Neural cell (in vitro differentiated cells): ENCODE data around the gene BRD8. TPM values are rescaled to one million over a fixed set of nuclear protein-coding genes. Genes with fewer than 3 reads are reported as not detected.

Experiments
- H2AFZ ChIP-seq: fragments of 200-600, 300-800 bp; sonication (generic), shearing (Covaris generic); 2 replicates; pipeline ENCODE4 v1.6.0; 2014; ENCODE audit warnings: low read depth, mild to moderate bottlenecking, antibody characterized with exemption, low read length, moderate library complexity
- H3F3A ChIP-seq: fragments of 200-600 bp; shearing (Covaris generic); 2 replicates; pipeline ENCODE4 v1.6.1; 2016; ENCODE audit warnings: mild to moderate bottlenecking, moderate library complexity, mixed read lengths, antibody characterized with exemption, low read length; ENCODE audit not compliant: insufficient read depth, poor library complexity, severe bottlenecking
- H3K27ac ChIP-seq: fragments of 200-600, 300-800 bp; sonication (generic), shearing (Covaris generic); 2 replicates; pipeline ENCODE4 v1.5.1; 2014; ENCODE audit warnings: mild to moderate bottlenecking, low read length, moderate library complexity
- H3K27me3 ChIP-seq: fragments of 300-800, 200-600 bp; sonication (generic), shearing (Covaris generic); 2 replicates; pipeline ENCODE4 v1.6.0; 2014; ENCODE audit warnings: mild to moderate bottlenecking, low read depth, low read length, moderate library complexity; ENCODE audit not compliant: insufficient read depth
- H3K36me3 ChIP-seq: fragments of 300-800, 200-600 bp; sonication (generic), shearing (Covaris generic); 2 replicates; pipeline ENCODE4 v1.5.1; 2014; ENCODE audit warnings: mild to moderate bottlenecking, antibody characterized with exemption, low read length, moderate library complexity; ENCODE audit not compliant: insufficient read depth
- H3K4me2 ChIP-seq: fragments of 300-800, 200-600 bp; sonication (generic), shearing (Covaris generic); 2 replicates; pipeline ENCODE4 v1.6.0; 2014; ENCODE audit warnings: mild to moderate bottlenecking, low read length
- H3K4me3 ChIP-seq: fragments of 300-800, 200-600 bp; sonication (generic), shearing (Covaris generic); 2 replicates; pipeline ENCODE4 v1.5.1; 2014; ENCODE audit warnings: mild to moderate bottlenecking, low read length, moderate library complexity
- H3K79me2 ChIP-seq: fragments of 200-600 bp; shearing (Covaris generic); replicated peaks from 2 replicates; pipeline ENCODE4 v1.6.0; 2014; ENCODE audit warnings: mild to moderate bottlenecking, low read length, moderate library complexity; ENCODE audit not compliant: insufficient read depth
- H3K9ac ChIP-seq: fragments of 300-800, 200-600 bp; sonication (generic), shearing (Covaris generic); 2 replicates; pipeline ENCODE4 v1.6.1; 2016; ENCODE audit warnings: mild to moderate bottlenecking, low read length, mixed read lengths
- H3K9me2 ChIP-seq: fragments of 200-600 bp; shearing (Covaris generic); 2 replicates; pipeline ENCODE4 v1.6.1; 2016; ENCODE audit warnings: mild to moderate bottlenecking, low read length, mixed read lengths; ENCODE audit not compliant: insufficient read depth
- H3K9me3 ChIP-seq: fragments of 200-600, 300-800 bp; sonication (generic), shearing (Covaris generic); 2 replicates; pipeline ENCODE4 v1.6.1; 2016; ENCODE audit warnings: mild to moderate bottlenecking, mixed run types, low read length, moderate library complexity, mixed read lengths
- H4K20me1 ChIP-seq: fragments of 200-600 bp; shearing (Covaris generic); 2 replicates; pipeline ENCODE4 v1.6.1; 2016; ENCODE audit warnings: mild to moderate bottlenecking, mixed run types; ENCODE audit not compliant: insufficient read depth
- EP300 ChIP-seq: fragments of 450-650 bp; conservative IDR thresholded peaks from 2 replicates; pipeline ENCODE4 v1.6.1; 2014; ENCODE audit warnings: antibody characterized with exemption, mild to moderate bottlenecking, moderate library complexity; ENCODE audit not compliant: poor library complexity, severe bottlenecking
- EZH2 ChIP-seq: fragments of 200-600, 300-800 bp; shearing (Covaris generic), sonication (generic); IDR thresholded peaks from 2 replicates; pipeline ENCODE4 v1.6.1; 2014; ENCODE audit warnings: antibody characterized with exemption, low read length, borderline replicate concordance, mild to moderate bottlenecking; ENCODE audit not compliant: insufficient read depth, poor library complexity, severe bottlenecking
- MXI1 ChIP-seq: fragments of 450-650 bp; conservative IDR thresholded peaks from 2 replicates; pipeline ENCODE4 v1.6.1; 2014; ENCODE audit warnings: antibody characterized with exemption, mild to moderate bottlenecking; ENCODE audit not compliant: poor library complexity, severe bottlenecking
- POLR2AphosphoS5 ChIP-seq: IDR thresholded peaks from 2 replicates; pipeline ENCODE4 v1.6.1; 2012
- RAD21 ChIP-seq: fragments of 450-650 bp; conservative IDR thresholded peaks from 2 replicates; pipeline ENCODE4 v1.6.1; 2014; ENCODE audit warnings: antibody characterized with exemption, mild to moderate bottlenecking, moderate library complexity
- SMC3 ChIP-seq: fragments of 450-650 bp; conservative IDR thresholded peaks from 2 replicates; pipeline ENCODE4 v1.6.1; 2014; ENCODE audit warnings: antibody characterized with exemption, mild to moderate bottlenecking, moderate library complexity; ENCODE audit not compliant: poor library complexity
- TAF1 ChIP-seq: IDR thresholded peaks from 2 replicates; pipeline ENCODE4 v1.6.1; 2012; ENCODE audit warnings: low read depth
- polyA plus RNA-seq: library from polyadenylated mRNA; depleted of rRNA; stranded (reverse); fragments of >200 nt; gene quantifications from 2 replicates; pipeline ENCODE4 v1.2.3, GENCODE V29; 2014
- TF ChIP-seq, protein P1 (sequence below): fragments of 450-650 bp; IDR thresholded peaks from 2 replicates; pipeline ENCODE4 v1.5.1; 2014; ENCODE audit warnings: antibody characterized with exemption, mild to moderate bottlenecking, moderate library complexity; ENCODE audit not compliant: poor library complexity, severe bottlenecking
- TF ChIP-seq, protein P2 (sequence below): IDR thresholded peaks from 2 replicates; pipeline ENCODE4 v1.6.1; 2012; ENCODE audit warnings: borderline replicate concordance

The BRD8 gene
- polyA plus RNA-seq, 1 donor from 2014 or later = 96.1 TPM

DNA sequence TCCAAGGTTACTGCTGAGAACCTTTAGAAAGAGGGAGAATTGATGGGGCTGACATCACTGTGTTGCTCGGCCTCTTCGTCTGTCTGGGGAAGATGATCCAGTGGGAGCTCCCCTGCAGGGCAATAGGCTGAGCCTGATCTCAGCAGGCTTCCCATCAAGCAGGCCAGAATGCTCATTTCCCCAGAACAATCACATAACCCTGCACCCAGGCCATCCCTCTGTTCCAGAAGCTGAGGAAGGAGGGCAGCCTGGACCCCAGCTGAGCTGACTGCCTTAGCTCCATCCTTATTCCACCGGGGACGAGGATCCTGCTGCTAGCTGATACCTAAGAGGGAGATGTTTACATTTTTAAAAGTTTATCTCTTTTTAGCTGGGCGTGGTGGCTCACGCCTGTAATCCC is 46.3 kb upstream of the BRD8 start:
- Histone ChIP-seq H3K9me2 (no peaks in the 10 kb centered on the region), H3K4me3 (no peak overlapping the region), H3K79me2 (no peaks in the 10 kb centered on the region), H3K27ac (no peak overlapping the region), H4K20me1 (no peaks in the 10 kb centered on the region), H3K36me3 (no peaks in the 10 kb centered on the region), H3K9me3 (no peaks in the 10 kb centered on the region), H3K4me2 (no peak overlapping the region), H3K9ac (no peak overlapping the region), H2AFZ (no peak overlapping the region), H3F3A (no peaks in the 10 kb centered on the region), H3K27me3 (no peaks in the 10 kb centered on the region)
- TF ChIP-seq TAF1 = no peak
- no peak for TF ChIP-seq EZH2
- TF ChIP-seq RAD21 = no peak
- no peak for TF ChIP-seq POLR2AphosphoS5
- TF ChIP-seq, protein P1, sequence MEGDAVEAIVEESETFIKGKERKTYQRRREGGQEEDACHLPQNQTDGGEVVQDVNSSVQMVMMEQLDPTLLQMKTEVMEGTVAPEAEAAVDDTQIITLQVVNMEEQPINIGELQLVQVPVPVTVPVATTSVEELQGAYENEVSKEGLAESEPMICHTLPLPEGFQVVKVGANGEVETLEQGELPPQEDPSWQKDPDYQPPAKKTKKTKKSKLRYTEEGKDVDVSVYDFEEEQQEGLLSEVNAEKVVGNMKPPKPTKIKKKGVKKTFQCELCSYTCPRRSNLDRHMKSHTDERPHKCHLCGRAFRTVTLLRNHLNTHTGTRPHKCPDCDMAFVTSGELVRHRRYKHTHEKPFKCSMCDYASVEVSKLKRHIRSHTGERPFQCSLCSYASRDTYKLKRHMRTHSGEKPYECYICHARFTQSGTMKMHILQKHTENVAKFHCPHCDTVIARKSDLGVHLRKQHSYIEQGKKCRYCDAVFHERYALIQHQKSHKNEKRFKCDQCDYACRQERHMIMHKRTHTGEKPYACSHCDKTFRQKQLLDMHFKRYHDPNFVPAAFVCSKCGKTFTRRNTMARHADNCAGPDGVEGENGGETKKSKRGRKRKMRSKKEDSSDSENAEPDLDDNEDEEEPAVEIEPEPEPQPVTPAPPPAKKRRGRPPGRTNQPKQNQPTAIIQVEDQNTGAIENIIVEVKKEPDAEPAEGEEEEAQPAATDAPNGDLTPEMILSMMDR = no peak
- no peak for TF ChIP-seq SMC3
- TF ChIP-seq MXI1 = no peak
- TF ChIP-seq EP300 = no peak
- TF ChIP-seq, protein P2, sequence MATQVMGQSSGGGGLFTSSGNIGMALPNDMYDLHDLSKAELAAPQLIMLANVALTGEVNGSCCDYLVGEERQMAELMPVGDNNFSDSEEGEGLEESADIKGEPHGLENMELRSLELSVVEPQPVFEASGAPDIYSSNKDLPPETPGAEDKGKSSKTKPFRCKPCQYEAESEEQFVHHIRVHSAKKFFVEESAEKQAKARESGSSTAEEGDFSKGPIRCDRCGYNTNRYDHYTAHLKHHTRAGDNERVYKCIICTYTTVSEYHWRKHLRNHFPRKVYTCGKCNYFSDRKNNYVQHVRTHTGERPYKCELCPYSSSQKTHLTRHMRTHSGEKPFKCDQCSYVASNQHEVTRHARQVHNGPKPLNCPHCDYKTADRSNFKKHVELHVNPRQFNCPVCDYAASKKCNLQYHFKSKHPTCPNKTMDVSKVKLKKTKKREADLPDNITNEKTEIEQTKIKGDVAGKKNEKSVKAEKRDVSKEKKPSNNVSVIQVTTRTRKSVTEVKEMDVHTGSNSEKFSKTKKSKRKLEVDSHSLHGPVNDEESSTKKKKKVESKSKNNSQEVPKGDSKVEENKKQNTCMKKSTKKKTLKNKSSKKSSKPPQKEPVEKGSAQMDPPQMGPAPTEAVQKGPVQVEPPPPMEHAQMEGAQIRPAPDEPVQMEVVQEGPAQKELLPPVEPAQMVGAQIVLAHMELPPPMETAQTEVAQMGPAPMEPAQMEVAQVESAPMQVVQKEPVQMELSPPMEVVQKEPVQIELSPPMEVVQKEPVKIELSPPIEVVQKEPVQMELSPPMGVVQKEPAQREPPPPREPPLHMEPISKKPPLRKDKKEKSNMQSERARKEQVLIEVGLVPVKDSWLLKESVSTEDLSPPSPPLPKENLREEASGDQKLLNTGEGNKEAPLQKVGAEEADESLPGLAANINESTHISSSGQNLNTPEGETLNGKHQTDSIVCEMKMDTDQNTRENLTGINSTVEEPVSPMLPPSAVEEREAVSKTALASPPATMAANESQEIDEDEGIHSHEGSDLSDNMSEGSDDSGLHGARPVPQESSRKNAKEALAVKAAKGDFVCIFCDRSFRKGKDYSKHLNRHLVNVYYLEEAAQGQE = no peak

DNA sequence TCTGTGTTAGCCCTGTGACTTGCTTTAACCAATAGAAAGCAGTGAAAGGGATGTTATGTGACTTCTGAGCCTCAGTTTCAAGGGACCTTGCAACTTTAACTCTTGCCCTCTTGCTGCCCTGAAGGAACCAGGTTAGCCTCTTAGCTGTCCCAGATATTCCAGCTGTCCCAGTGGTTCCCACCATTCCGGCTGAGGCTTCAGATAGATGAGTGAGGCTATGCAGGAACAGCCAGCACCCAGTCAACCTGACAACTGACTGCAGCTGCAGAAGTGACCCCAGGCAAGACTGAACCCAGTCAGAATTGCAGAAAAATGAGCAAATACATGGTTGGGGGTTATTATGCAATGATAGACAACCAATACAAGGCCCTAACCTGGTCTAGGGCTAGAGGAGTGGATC is 45.1 kb upstream of the BRD8 start:
- no peaks in the 10 kb centered on the region for H3K9me3 ChIP-seq
- TF ChIP-seq TAF1 (no peak), EZH2 (no peak), EP300 (no peak), POLR2AphosphoS5 (no peak), SMC3 (no peak), MXI1 (no peak), RAD21 (no peak)
- TF ChIP-seq, protein P2 = no peak
- TF ChIP-seq, protein P1 = no peak
- no peak overlapping the region for H3K4me2 ChIP-seq
- H3K4me3 ChIP-seq = no peak overlapping the region
- no peak overlapping the region for H3K27ac ChIP-seq
- no peaks in the 10 kb centered on the region for H3F3A ChIP-seq
- H3K36me3 ChIP-seq = no peaks in the 10 kb centered on the region
- no peaks in the 10 kb centered on the region for H4K20me1 ChIP-seq
- H2AFZ ChIP-seq = no peak overlapping the region
- no peaks in the 10 kb centered on the region for H3K79me2 ChIP-seq
- H3K9me2 ChIP-seq = no peaks in the 10 kb centered on the region
- no peak overlapping the region for H3K9ac ChIP-seq
- H3K27me3 ChIP-seq = no peaks in the 10 kb centered on the region
